DOHH2 (cell line): ENCODE results near the gene ANHX.

Experiments used
- H3F3A ChIP-seq: fragments of 200-600 bp; sonication (generic), shearing (Covaris generic); 2 replicates; pipeline ENCODE4 v1.6.0; 2016; ENCODE audit warnings: antibody characterized with exemption, mild to moderate bottlenecking; ENCODE audit not compliant: control insufficient read depth, insufficient read depth
- H3K27ac ChIP-seq: fragments of 200-600 bp; sonication (generic); 2 replicates; pipeline ENCODE4 v1.5.1; 2014; ENCODE audit warnings: low read depth, mild to moderate bottlenecking, low read length, moderate library complexity
- H3K27me3 ChIP-seq: fragments of 200-600 bp; sonication (generic); 2 replicates; pipeline ENCODE4 v1.6.1; 2014; ENCODE audit warnings: mild to moderate bottlenecking, low read length, mixed read lengths; ENCODE audit not compliant: control insufficient read depth
- H3K36me3 ChIP-seq: fragments of 200-600 bp; sonication (generic); 2 replicates; pipeline ENCODE4 v1.6.1; 2014; ENCODE audit warnings: mild to moderate bottlenecking, low read length, moderate library complexity, mixed read lengths; ENCODE audit not compliant: control insufficient read depth
- H3K4me1 ChIP-seq: fragments of 200-600 bp; sonication (generic); 2 replicates; pipeline ENCODE4 v1.6.1; 2014; ENCODE audit warnings: mild to moderate bottlenecking, low read length, mixed read lengths; ENCODE audit not compliant: control insufficient read depth
- H3K4me2 ChIP-seq: fragments of 200-600 bp; sonication (generic); 2 replicates; pipeline ENCODE4 v1.6.0; 2014; ENCODE audit warnings: mild to moderate bottlenecking, low read length, moderate library complexity
- H3K4me3 ChIP-seq: fragments of 200-600 bp; sonication (generic); 2 replicates; pipeline ENCODE4 v1.5.1; 2014; ENCODE audit warnings: mild to moderate bottlenecking, low read length, mixed read lengths
- H3K79me2 ChIP-seq: fragments of 200-600 bp; sonication (generic); 2 replicates; pipeline ENCODE4 v1.6.1; 2014; ENCODE audit warnings: mild to moderate bottlenecking, low read length, mixed read lengths; ENCODE audit not compliant: control insufficient read depth
- H3K9me2 ChIP-seq: fragments of 200-600 bp; sonication (generic); replicated peaks from 2 replicates; pipeline ENCODE4 v1.6.1; 2014; ENCODE audit warnings: mild to moderate bottlenecking, low read length, mixed read lengths; ENCODE audit not compliant: control insufficient read depth
- H3K9me3 ChIP-seq: fragments of 200-600 bp; sonication (generic); 2 replicates; pipeline ENCODE4 v1.6.1; 2014; ENCODE audit warnings: antibody characterized with exemption, low read length, mixed read lengths; ENCODE audit not compliant: control insufficient read depth, insufficient read depth
- H4K20me1 ChIP-seq: fragments of 200-600 bp; sonication (generic); 2 replicates; pipeline ENCODE4 v1.6.0; 2014; ENCODE audit warnings: low read depth, mild to moderate bottlenecking, antibody characterized with exemption, low read length, moderate library complexity; ENCODE audit not compliant: control insufficient read depth, insufficient read depth
- CTCF ChIP-seq: fragments of 200-600 bp; sonication (generic); IDR thresholded peaks from one replicate; pipeline ENCODE4 v1.5.1; 2014; ENCODE audit warnings: antibody characterized with exemption, mild to moderate bottlenecking, low read depth, low read length; ENCODE audit not compliant: poor library complexity, severe bottlenecking
- EZH2phosphoT487 ChIP-seq: fragments of 200-600 bp; sonication (generic); IDR thresholded peaks from 2 replicates; pipeline ENCODE4 v1.6.1; 2017; ENCODE audit warnings: borderline replicate concordance, mild to moderate bottlenecking, antibody characterized with exemption, low read length, moderate library complexity, mixed read lengths

The ANHX gene

GRCh38 chr12:133233993-133234564 is 1.6 kb downstream of the ANHX start:
- H3K9me2 ChIP-seq, result no peaks in the 10 kb centered on the region
- peaks cover 24% of the 10 kb centered on the region; the same call in 1 of the 2 replicates for H3K9me3 ChIP-seq
- TF ChIP-seq CTCF (no peak), EZH2phosphoT487 (no peak)
- H3K4me3 ChIP-seq, result no peak overlapping the region
- H3F3A ChIP-seq, result no peaks in the 10 kb centered on the region
- H3K79me2 ChIP-seq, result no peaks in the 10 kb centered on the region
- H4K20me1 ChIP-seq, result no peaks in the 10 kb centered on the region
- H3K36me3 ChIP-seq, result no peaks in the 10 kb centered on the region
- no peaks in the 10 kb centered on the region for H3K27me3 ChIP-seq
- no peak overlapping the region for H3K27ac ChIP-seq
- H3K4me1 ChIP-seq, result no peaks in the 10 kb centered on the region
- H3K4me2 ChIP-seq, result no peak overlapping the region

GRCh38 chr12:133233006-133233405 is 2.7 kb downstream of the ANHX start:
- no peaks in the 10 kb centered on the region for H3K9me2 ChIP-seq
- H3K4me1 ChIP-seq, result no peaks in the 10 kb centered on the region
- H3K4me2 ChIP-seq, result no peak overlapping the region
- H3K79me2 ChIP-seq, result no peaks in the 10 kb centered on the region
- TF ChIP-seq EZH2phosphoT487 (no peak), CTCF (no peak)
- peaks cover 24% of the 10 kb centered on the region; the same call in 1 of the 2 replicates for H3K9me3 ChIP-seq
- H3F3A ChIP-seq, result no peaks in the 10 kb centered on the region
- no peaks in the 10 kb centered on the region for H4K20me1 ChIP-seq
- H3K36me3 ChIP-seq, result no peaks in the 10 kb centered on the region
- no peaks in the 10 kb centered on the region for H3K27me3 ChIP-seq
- no peak overlapping the region for H3K4me3 ChIP-seq
- H3K27ac ChIP-seq, result no peak overlapping the region

- no peak overlapping the region for H3K4me3 ChIP-seq
- H3K4me2 ChIP-seq, result no peak overlapping the region
- H3K9me2 ChIP-seq, result no peaks in the 10 kb centered on the region
- H3K79me2 ChIP-seq, result no peaks in the 10 kb centered on the region
- no peaks in the 10 kb centered on the region for H3F3A ChIP-seq
- no peak overlapping the region for H3K27ac ChIP-seq
- TF ChIP-seq EZH2phosphoT487, result no peak
- no peak for TF ChIP-seq CTCF
- H3K27me3 ChIP-seq, result no peaks in the 10 kb centered on the region
- H3K36me3 ChIP-seq, result no peaks in the 10 kb centered on the region
- H3K4me1 ChIP-seq, result no peaks in the 10 kb centered on the region
- peaks cover 24% of the 10 kb centered on the region; the same call in 1 of the 2 replicates for H3K9me3 ChIP-seq
- H4K20me1 ChIP-seq, result no peaks in the 10 kb centered on the region
Measured at GRCh38 chr12:133231001-133231400, 4.7 kb downstream of the ANHX start.
